ENCODE measurements around the gene SNN. TPM values are rescaled to one million over a fixed set of nuclear protein-coding genes. Genes with fewer than 3 reads are reported as not detected.
A peak's percentile ranks its signal among the peaks of the same experiment; 100 is the strongest.

The SNN gene
- total RNA-seq, 1 donor from 2014 or later: 11.2 TPM

GRCh38 chr16:11640987-11641817, 27.1 kb upstream of the SNN start:
- TF ChIP-seq CTCF (conservative IDR thresholded peaks at IDR 0.05; ENCODE audit: low read depth, low read length): peak; percentile 78
- no peak overlapping the region for H3K4me3 ChIP-seq (ENCODE audit: low read depth, low read length)
- DNase-seq (ENCODE audit: low read depth): peak; percentile 30

- TF ChIP-seq CTCF (conservative IDR thresholded peaks at IDR 0.05; ENCODE audit: low read depth, low read length): no peak
- no peak for DNase-seq (ENCODE audit: low read depth)
- H3K4me3 ChIP-seq (ENCODE audit: low read depth, low read length): no peak overlapping the region
Measured at GRCh38 chr16:11642765-11643116, 25.5 kb upstream of the SNN start.

GRCh38 chr16:11649276-11649675, 19.0 kb upstream of the SNN start:
- TF ChIP-seq CTCF (conservative IDR thresholded peaks at IDR 0.05; ENCODE audit: low read depth, low read length): no peak
- H3K4me3 ChIP-seq (ENCODE audit: low read depth, low read length): no peak overlapping the region
- DNase-seq (ENCODE audit: low read depth): no peak

- no peak overlapping the region for H3K4me3 ChIP-seq (ENCODE audit: low read depth, low read length)
- DNase-seq (ENCODE audit: low read depth): no peak
- TF ChIP-seq CTCF (conservative IDR thresholded peaks at IDR 0.05; ENCODE audit: low read depth, low read length): no peak
Measured at GRCh38 chr16:11650641-11651591, 17.3 kb upstream of the SNN start.

- H3K4me3 ChIP-seq (ENCODE audit: low read depth, low read length): no peak overlapping the region
- no peak for TF ChIP-seq CTCF (conservative IDR thresholded peaks at IDR 0.05; ENCODE audit: low read depth, low read length)
- DNase-seq (ENCODE audit: low read depth): no peak
Measured at GRCh38 chr16:11651796-11652195, 16.5 kb upstream of the SNN start.

GRCh38 chr16:11655655-11656054, 12.6 kb upstream of the SNN start:
- no peak overlapping the region for H3K4me3 ChIP-seq (ENCODE audit: low read depth, low read length)
- no peak for DNase-seq (ENCODE audit: low read depth)
- no peak for TF ChIP-seq CTCF (conservative IDR thresholded peaks at IDR 0.05; ENCODE audit: low read depth, low read length)

Measured in epithelial cell of proximal tubule (primary cell).